OCI-LY1 (cell line): Measurements from ENCODE around the gene ECSIT.

Experiments used
- H2AFZ ChIP-seq: fragments of 200-600 bp; sonication (generic), shearing (Covaris generic); 2 replicates; pipeline ENCODE4 v1.6.0; 2014; ENCODE audit warnings: antibody characterized with exemption, mild to moderate bottlenecking, low read length
- H3F3A ChIP-seq: fragments of 200-600 bp; sonication (generic), shearing (Covaris generic); 2 replicates; pipeline ENCODE4 v1.6.0; 2014; ENCODE audit warnings: mild to moderate bottlenecking, antibody characterized with exemption, low read length, moderate library complexity; ENCODE audit not compliant: insufficient read depth
- H3K27ac ChIP-seq: fragments of 200-600 bp; sonication (generic); 2 replicates; pipeline ENCODE4 v1.5.1; 2014; ENCODE audit warnings: low read length, mixed run types, mild to moderate bottlenecking, low read depth; ENCODE audit not compliant: poor library complexity, severe bottlenecking
- H3K27me3 ChIP-seq: fragments of 200-600 bp; sonication (generic); 2 replicates; pipeline ENCODE4 v1.6.0; 2014; ENCODE audit warnings: antibody characterized with exemption, mild to moderate bottlenecking, low read length, moderate library complexity; ENCODE audit not compliant: insufficient read depth
- H3K36me3 ChIP-seq: fragments of 200-600 bp; sonication (generic); 2 replicates; pipeline ENCODE4 v1.6.1; 2014; ENCODE audit warnings: mild to moderate bottlenecking, antibody characterized with exemption, low read length, moderate library complexity, mixed read lengths; ENCODE audit not compliant: insufficient read depth
- H3K4me1 ChIP-seq: fragments of 200-600 bp; sonication (generic); 2 replicates; pipeline ENCODE4 v1.5.1; 2014; ENCODE audit warnings: mild to moderate bottlenecking, low read length, moderate library complexity; ENCODE audit not compliant: insufficient read depth, severe bottlenecking
- H3K4me2 ChIP-seq: fragments of 200-600 bp; sonication (generic), shearing (Covaris generic); 2 replicates; pipeline ENCODE4 v1.6.1; 2014; ENCODE audit warnings: low read length
- H3K4me3 ChIP-seq: fragments of 200-600 bp; sonication (generic); 2 replicates; pipeline ENCODE4 v1.5.1; 2014; ENCODE audit warnings: low read length, low read depth, mild to moderate bottlenecking, mixed read lengths; ENCODE audit not compliant: poor library complexity, severe bottlenecking
- H3K79me2 ChIP-seq: fragments of 200-600 bp; shearing (Covaris generic); 2 replicates; pipeline ENCODE4 v1.6.1; 2016; ENCODE audit warnings: mixed run types, low read length, mixed read lengths; ENCODE audit not compliant: insufficient read depth
- H3K9ac ChIP-seq: fragments of 200-600 bp; sonication (generic), shearing (Covaris generic); 2 replicates; pipeline ENCODE4 v1.6.1; 2014; ENCODE audit warnings: mild to moderate bottlenecking, low read length, mixed read lengths
- H3K9me2 ChIP-seq: fragments of 200-600 bp; sonication (generic), shearing (Covaris generic); 2 replicates; pipeline ENCODE4 v1.6.1; 2014; ENCODE audit warnings: low read depth, mild to moderate bottlenecking, low read length, mixed read lengths
- H3K9me3 ChIP-seq: fragments of 200-600 bp; shearing (Covaris generic); 2 replicates; pipeline ENCODE4 v1.6.1; 2014; ENCODE audit warnings: low read length, mixed read lengths
- H4K20me1 ChIP-seq: fragments of 200-600 bp; sonication (generic), shearing (Covaris generic); 2 replicates; pipeline ENCODE4 v1.6.0; 2016; ENCODE audit warnings: mild to moderate bottlenecking, low read length; ENCODE audit not compliant: insufficient read depth
- CTCF ChIP-seq: fragments of 200-600 bp; sonication (generic), shearing (Covaris generic); IDR thresholded peaks from 2 replicates; pipeline ENCODE4 v1.5.1; 2017; ENCODE audit warnings: mild to moderate bottlenecking, antibody characterized with exemption, low read length, moderate library complexity, mixed read lengths
- EZH2 ChIP-seq: fragments of 200-600 bp; sonication (generic), shearing (Covaris generic); IDR thresholded peaks from 2 replicates; pipeline ENCODE4 v1.8.0; 2017; ENCODE audit warnings: borderline replicate concordance, mixed run types, mild to moderate bottlenecking, antibody characterized with exemption, low read length, moderate library complexity, mixed read lengths

Gene ECSIT

GRCh38 chr19:11457831-11458230 is 71.1 kb downstream of the ECSIT start:
- no peak overlapping the region for H3K4me3 ChIP-seq
- H3K9me3 ChIP-seq, result no peaks in the 10 kb centered on the region
- H3K4me2 ChIP-seq, result no peak overlapping the region
- H3F3A ChIP-seq, result no peaks in the 10 kb centered on the region
- no peak overlapping the region for H2AFZ ChIP-seq
- 0 out of 2 replicates have a peak, but pooled peaks cover 9% of the 10 kb centered on the region for H3K27me3 ChIP-seq
- TF ChIP-seq EZH2 (no peak), CTCF (no peak)
- H3K9ac ChIP-seq, result no peak overlapping the region
- no peaks in the 10 kb centered on the region for H4K20me1 ChIP-seq
- peaks cover 9% of the 10 kb centered on the region for H3K4me1 ChIP-seq
- H3K79me2 ChIP-seq, result no peaks in the 10 kb centered on the region
- H3K36me3 ChIP-seq, result no peaks in the 10 kb centered on the region
- H3K9me2 ChIP-seq, result no peaks in the 10 kb centered on the region
- no peak overlapping the region for H3K27ac ChIP-seq

GRCh38 chr19:11457115-11457514 is 71.8 kb downstream of the ECSIT start:
- Histone ChIP-seq H3K4me1 (peaks cover 10% of the 10 kb centered on the region), H3K79me2 (no peaks in the 10 kb centered on the region), H4K20me1 (no peaks in the 10 kb centered on the region), H3K9me3 (no peaks in the 10 kb centered on the region), H3K4me3 (no peak overlapping the region), H2AFZ (no peak overlapping the region), H3K36me3 (no peaks in the 10 kb centered on the region), H3K27ac (no peak overlapping the region), H3K9ac (no peak overlapping the region), H3K27me3 (0 out of 2 replicates have a peak, but pooled peaks cover 9% of the 10 kb centered on the region), H3K4me2 (no peak overlapping the region), H3K9me2 (no peaks in the 10 kb centered on the region), H3F3A (no peaks in the 10 kb centered on the region)
- no peak for TF ChIP-seq EZH2
- no peak for TF ChIP-seq CTCF

- Histone ChIP-seq H3K9me2 (no peaks in the 10 kb centered on the region), H3K4me3 (no peak overlapping the region), H3K79me2 (no peaks in the 10 kb centered on the region), H3K27me3 (0 out of 2 replicates have a peak, but pooled peaks cover 9% of the 10 kb centered on the region), H4K20me1 (no peaks in the 10 kb centered on the region), H2AFZ (no peak overlapping the region), H3K36me3 (no peaks in the 10 kb centered on the region), H3K9ac (no peak overlapping the region), H3K27ac (no peak overlapping the region), H3F3A (no peaks in the 10 kb centered on the region), H3K4me1 (peaks cover 14% of the 10 kb centered on the region), H3K9me3 (no peaks in the 10 kb centered on the region), H3K4me2 (no peak overlapping the region)
- TF ChIP-seq CTCF, result no peak
- TF ChIP-seq EZH2, result no peak
These were observed 72.3 kb downstream of the ECSIT start for GRCh38 chr19:11456659-11457058.
